HPDE6-E6E7 (cell line): ENCODE data around the gene MARCHF9.

ENCODE experiments used
- DNase-seq: peaks from one replicate; pipeline ENCODE4 v3.0.0; 2011; ENCODE audit warnings: missing footprints; ENCODE audit errors: extremely low spot score

MARCHF9 gene

DNA sequence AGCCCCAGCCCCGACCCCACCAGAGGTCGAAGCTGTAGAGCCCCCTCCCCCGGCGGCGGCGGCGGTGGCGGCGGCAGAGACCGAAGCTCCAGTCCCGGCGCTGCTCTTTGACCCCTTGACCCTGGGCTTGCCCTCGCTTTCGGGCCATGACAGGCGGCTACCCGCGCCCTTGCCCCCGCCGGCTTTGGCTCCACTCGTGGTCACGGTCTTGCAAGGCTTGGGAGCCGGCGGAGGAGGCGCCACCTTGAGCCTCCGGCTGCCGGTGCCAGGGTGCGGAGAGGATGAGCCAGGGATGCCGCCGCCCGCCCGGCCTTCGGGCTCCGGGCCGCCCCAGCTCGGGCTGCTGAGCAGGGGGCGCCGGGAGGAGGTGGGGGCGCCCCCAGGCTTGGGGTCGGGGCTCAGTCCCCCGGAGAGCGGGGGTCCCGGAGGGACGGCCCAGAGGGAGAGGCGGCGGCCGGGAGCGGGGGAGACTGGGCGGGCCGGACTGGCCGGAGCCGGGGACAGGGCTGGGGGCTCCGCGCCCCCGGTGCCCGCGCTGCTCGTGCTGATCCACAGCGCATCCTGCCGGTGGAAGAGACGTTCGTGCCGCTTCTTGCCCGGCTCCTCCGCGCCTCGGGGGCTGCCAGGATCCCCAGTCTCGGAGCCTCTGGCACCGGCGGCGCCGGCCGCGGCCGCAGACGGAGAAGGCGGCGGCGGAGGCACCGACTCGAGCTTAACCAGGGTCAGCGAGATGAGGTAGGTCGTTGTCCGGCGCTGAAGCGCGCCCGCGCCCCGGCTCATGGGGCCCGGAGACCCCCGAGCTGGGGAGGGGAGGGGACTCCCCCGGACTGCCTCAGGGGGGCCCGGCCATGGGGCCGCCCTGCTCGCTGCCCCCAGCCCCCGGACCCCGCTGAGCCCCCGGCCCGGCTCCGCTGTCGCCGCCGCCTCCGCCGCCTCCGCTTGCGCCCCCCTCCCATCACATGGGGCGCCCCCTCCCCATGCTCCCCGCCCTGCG is 17.1 kb upstream of the MARCHF9 start:
- DNase-seq = no peak

DNA sequence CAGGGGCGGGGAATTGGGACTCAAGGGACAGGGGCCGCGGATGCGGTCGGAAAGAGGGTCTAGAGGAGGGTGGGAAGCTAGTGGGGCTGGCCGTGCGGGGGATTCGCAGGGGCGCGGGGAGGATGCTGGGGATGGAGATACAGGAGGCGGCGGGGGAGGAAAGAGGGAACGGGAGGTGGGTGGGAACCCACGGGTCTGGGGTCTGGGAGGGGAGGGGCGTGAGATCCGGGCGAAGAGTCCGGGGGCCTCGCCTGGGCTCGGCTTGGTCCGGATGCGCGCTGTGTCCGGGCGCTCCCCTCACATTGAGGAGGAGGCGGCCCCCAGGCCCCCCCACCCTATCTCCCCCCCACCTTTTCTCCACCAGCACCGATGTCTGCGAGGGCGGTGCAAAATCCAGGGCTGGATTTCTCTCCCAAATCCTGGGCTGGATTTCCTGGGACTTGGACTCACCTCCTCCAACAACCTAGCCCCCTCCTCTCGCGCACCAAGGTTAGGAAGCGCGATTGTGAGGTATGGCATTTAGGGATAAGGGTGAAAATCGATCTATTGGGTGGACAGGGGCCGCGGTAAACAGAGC is 16.2 kb upstream of the MARCHF9 start, which contains the start of gene AGAP2:
TSS of gene AGAP2 (minus strand) at position 82 of the 577 bp plus-strand sequence. CDS start 496 bp downstream, outside the sequence.
- no peak for DNase-seq

DNA sequence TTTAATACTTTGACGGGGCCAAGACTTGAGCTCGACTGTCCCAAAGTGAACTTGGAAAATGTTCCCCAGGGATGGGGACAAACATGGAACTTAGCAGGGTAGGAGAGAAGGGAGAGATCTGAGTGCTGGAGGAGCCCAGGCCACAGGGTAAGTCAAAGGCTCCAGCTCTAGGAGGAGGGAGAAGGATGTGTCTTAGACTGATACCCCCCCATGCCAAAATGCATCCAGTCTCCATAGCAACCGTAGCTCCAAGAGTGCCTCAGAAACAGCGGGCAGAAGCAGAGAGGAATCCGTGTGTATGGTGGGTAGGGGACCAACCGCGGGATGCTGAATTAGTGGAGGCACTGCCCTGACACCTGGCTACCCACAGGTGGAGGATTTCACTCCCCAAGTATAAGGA is 15.5 kb upstream of the MARCHF9 start:
- DNase-seq = no peak

DNA sequence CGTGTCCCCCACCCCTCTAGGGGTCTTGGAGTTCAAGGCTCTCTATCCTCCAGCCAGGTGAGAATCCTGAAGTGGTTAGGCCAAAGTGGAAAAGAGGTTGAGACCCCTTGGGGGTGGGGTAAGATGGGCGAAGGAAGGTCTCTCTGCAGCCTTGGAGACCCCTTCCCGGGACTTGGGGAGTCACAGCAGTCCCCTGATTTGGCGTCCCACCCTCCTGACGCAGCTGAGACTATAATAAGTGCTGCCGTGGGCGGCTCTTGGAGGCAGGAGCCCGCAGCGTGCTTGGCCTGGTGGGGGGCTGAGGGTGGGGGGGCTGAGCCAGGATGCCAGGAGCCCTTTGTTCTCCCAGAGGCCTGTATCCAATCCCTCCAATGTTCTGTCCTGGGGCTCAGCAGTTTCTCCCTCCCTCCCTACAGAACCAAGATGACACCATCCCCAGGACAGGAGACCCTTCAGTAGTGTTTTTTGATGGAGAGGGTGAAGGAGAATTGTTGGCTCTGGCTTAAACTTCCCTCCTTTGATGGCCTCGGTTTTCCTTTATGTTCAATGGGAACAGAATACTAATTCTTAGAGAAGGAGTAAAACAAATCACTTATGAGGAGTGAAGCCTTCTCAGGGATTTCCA is 14.9 kb upstream of the MARCHF9 start:
- no peak for DNase-seq

DNA sequence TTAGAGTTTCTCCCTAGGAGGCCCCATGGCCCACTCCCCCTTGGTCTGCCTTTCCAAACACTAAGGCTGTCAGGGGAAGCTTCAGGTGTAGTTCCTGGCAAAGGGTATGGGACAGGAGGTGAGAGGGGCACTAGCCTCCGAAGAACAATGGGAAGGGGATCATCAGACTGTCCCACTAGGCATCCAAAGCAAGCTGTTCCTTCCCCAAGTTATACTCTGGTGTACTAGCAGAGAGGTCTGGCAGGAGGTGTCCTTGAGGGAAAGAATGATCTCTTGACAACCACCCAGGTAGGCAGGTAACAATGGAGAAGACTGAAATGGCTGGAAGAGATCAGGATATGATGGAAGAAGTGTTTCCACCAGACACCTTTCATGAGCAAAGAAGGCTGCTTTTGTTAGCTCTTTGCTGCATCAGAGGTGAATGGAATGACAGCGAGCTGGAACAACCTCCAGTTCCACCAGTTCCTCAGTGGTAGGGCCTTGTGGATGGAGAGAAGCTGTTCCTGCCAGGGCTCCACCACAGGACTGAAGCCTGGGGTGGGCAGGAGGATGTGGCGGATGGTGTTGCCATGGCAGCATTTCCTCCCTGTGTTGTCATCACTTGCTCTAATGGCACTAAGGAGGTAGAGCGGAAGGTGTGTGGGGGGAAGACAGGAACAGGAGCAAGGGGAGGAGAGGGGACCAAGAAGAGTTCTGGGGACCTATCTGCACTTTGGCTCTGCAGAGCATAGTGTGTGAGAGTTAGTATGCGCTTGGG is 14.1 kb upstream of the MARCHF9 start:
- DNase-seq = no peak

DNA sequence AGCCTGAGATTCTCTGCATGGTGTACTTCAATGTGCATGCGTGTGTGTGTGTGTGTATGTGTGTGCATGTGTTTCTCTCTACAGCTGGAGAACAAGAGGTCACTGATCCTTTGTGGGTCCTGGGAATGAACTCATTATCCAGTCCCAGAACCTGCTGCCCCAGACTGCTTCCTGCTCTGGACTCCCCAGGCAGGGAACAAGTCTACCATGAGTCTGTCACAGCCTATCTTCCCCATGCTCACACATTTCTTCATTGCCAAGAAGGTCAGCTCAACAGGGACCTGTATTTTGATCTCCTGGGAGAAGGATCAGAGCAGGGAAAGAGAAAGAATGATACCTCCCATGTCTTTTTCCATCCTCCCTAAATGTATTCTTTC is 13.5 kb upstream of the MARCHF9 start:
- no peak for DNase-seq

DNA sequence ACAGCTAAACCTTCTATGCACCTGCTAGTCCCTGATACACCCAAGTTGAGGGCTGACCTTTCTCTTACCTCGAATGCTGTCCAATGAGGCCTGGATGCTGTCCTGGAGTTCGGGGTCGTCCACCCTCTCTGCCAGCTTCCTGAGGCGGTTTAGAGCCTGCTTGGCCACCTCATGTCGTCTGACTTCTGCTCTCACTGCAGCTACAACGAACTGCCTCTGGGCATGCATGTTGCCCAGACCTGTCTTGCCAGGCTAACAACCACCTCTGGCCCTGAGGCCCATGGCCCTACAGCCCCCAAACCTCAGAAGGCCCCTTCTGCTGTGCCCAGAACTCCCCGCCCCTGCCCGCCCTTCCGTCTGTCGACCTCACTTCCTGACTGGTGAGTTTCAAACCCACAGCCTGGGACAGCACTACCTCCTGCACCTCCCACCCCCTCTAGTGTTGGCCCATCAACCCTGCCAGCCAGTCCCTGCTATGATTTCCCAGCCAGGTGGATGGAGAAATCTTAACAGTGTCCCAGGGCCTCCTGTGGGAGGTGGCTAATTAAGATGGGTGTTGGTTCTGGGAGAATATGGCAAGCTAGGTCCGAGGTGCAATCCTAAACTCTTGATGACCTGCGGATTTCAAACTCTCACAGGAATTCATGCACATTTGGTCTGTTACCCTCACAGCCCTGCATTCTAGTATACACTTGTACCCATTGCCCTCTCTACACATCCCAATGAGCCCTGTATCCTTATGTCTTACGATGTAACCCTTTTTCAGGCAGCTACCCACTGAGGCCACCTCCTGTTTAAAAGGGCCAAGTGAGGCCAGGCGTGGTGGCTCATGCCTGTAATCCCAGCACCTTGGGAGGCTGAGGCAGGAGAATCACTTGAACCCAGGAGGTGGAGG is 12.8 kb upstream of the MARCHF9 start:
- no peak for DNase-seq

DNA sequence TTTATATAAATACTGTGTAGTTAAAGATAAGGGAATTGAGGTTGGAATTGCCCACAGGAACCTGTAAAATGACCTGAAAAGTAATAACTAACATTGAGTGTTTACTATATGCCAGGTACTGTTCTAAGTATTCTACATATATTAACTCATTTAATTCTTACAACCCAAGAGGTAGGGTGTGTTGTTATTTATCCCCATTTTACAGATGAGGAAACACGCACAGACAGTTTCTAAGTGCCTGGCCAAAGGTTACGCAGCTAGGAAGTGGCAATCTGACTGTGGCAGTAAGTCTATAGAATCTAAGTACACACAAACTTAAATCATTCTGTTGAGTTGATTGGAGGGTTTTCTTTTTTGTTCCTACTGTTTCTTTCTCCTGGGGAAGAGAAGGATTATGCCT is 11.1 kb upstream of the MARCHF9 start:
- DNase-seq = no peak

DNA sequence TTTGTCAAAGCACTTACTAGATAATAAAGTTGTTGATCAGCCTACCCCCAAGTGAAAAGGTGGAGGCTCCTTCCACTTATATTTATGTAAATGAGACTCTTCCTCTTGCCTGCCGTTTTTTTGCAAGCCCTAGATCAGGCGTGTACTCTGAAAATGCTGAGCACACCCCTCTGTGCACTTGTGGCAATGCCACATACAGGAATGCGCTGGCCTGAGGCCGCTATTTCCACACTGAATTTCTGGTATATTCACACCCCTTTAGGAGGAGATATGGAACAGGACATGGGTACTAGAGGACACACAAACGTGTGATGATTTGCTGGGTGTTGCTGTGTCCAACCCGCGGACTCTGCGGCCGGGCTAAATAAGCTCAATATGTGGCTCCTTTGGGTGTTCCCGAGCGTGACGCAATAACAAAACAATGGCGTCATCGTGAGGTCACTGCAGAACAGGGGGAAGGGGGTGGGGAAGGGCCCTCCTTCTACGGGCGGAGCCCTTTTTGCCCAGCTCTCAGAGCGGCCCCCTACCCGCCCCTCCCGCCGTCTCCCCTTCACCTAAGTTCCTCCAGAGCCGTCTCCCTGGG is 10.6 kb upstream of the MARCHF9 start:
- no peak for DNase-seq

DNA sequence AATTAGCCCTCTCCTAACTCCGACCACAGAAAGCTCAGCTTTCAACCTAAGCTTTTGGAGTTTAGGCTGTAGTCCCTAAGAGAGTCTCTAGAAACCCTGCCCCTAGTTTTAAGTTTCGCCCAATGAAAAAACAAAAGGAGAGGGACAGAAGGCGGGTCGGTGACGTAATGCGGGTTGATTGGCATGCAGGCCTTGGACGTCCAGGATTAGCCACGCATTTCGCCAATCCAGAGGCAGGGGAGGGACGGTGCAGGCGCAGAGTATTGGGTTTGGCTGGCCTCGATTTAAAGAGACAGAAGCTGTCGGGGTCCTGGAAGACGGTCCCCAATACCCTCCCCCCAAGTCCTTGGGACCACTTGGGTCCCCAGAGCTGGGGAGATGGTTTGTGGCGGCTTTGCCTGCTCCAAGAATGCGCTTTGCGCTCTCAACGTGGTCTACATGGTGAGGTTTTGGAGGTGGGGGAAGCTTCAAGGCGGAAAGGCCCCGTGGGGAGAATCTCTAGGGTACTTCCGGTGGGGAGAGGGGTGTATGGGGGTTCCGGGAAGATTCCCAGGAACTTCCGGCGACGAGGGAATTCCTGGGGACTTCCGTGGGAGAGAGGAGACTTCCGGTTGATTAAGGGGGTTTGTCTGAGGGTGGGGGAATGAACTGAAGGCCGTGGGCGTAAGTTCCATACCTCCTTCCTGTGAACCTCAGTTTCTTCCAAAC is 10.0 kb upstream of the MARCHF9 start, which contains the start of gene TSPAN31:
TSS of gene TSPAN31 (plus strand) at position 263 of the 708 bp plus-strand sequence. CDS start at position 379, 116 bp downstream.
- DNase-seq = peak; percentile 97

DNA sequence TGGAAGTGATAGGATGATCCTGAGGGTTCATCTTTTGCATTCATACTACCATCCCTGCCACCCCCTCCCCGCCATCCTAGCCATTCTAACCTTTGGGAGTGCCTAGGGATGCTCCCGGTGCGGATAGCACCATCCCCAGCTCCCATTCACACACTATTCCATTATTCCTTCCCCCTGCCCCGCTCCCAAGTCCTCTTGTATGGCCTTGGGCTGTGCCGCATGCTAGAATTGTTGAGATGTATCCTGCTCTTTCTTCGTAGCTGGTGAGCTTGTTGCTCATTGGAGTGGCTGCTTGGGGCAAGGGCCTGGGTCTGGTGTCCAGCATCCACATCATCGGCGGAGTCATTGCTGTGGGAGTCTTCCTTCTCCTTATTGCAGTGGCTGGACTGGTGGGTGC is 9.4 kb upstream of the MARCHF9 start:
- DNase-seq = no peak

DNA sequence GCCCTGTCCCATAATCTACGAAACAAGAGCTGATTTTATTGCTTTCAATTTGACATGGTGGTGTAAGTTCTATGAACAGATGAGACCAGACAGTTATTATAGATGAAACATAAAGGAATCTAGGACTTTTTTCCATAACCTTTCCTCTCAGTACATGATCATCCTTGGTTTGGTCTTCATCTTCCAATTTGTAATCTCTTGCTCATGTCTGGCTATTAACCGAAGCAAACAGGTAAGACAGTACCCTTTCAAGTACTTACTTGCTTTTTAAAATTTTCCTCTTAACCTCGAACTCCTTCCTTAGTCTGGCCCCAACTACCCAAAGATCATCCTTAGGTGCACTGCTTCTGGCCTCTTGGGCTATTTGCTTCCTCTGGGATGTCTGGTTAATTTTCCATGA is 8.9 kb upstream of the MARCHF9 start:
- no peak for DNase-seq

DNA sequence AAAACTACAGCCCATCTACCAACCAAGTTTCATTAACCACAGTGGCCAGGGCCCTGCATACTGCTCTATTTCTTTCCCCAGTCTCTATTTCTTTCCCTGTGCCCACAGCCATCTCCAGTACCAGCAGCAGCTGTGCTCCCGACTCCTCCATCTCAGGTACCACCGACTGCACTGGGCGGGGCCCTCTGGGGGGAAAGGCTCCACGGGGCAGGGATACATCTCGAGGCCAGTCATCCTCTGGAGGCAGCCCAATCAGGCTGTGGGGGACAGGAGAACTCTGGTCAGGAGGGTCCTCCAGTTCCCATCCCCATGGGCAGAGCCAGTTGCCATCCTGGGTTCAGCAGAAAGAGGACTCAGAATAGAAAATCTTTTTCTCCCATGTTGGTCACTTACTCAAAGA is 5.8 kb upstream of the MARCHF9 start:
- no peak for DNase-seq

DNA sequence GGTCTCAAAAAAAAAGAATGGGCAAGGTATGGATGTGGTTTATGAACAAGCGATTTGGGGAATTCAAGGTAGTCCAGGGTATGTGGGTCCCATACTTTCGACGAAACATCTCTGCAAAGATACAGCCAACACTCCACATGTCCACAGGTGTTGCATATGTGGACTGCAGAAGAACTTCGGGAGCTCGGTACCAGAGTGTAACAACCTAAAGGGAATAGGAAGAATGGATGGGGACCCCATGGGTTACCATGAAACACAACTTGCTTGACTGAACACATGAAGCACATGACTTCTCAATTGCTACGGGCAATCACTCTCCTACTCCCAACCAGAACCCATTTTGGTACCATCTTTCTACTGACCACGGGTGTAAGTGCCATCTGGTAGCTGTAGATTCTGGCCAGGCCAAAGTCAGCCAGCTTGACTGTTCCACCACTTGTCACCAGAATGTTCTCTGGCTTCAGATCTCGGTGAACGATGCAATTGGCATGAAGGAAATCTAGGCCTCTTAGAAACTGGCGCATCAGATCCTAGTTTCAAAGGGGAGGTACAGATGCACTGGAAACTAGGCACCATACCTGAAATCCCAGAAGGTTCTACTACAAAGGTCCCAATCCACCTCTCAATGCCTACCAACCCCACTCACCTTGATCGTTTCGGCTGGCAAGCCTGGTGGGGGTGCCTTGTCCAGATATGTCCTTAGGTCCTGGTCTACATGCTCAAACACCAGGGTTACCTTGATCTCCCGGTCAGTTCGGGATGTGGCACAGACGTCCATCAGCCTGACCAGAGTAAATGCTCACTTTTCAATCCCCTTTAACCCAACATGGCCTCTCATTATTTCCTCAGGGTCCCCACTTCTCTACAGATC is 4.1 kb upstream of the MARCHF9 start:
- no peak for DNase-seq

DNA sequence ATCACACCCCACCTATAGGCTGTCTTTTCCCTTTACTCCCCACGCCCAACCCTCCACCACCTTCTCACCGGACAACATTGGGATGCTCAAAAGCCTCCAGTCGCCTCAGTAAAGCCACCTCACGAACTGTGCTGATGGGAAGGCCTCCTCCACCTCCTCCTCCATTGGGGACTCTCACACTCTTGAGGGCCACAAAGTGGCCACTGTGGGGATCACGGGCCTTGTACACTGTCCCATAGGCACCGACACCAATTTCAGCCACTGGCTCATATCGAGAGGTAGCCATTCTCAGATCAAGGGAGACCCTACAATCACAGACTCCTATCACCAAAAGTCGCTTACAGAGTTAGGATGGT is 3.5 kb upstream of the MARCHF9 start:
- no peak for DNase-seq

DNA sequence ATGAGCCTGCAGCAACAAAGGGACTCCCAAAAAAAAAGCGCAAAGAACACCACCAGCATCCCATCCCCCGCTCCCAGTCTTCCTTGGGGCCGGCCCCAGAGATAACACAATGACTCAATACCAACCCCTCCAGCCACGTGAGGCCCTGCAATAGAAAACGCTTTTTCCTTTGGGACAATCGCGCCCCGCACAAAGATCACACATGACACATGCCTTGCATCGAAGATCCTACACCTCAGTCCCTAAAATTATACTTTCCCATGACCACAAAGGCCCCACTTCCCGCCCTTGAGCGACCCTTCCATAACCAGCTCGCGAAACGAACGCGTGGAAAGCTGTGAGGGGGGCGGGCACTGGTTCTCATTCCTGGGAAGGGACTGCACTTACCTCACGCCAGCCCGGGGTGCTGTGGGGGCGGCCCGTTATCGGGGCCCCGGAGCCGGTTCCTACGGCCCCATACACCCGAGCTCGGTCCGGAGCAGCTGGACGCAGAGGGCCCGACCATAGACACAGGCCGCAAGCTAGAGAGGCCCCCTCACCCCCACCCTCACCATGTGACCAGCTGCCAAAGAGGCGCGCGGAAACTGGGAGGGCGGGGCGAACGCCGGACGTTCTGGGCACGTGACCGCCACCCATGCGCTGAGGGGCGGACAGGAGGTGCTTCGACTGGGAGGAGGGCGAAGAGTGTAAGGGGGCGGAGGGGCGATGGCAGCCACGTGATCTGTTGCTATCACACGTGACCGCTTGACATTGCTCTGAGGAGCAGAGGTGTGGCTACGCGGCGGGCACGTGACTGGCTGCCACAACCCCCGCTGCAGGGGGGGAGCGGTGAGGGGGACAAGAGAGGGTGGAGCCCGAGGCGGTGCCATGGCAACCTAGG is 2.9 kb upstream of the MARCHF9 start, which contains the start of gene CDK4:
TSS of gene CDK4 (minus strand) at position 523 of the 880 bp plus-strand sequence. CDS start 593 bp downstream, outside the sequence.
- peak; percentile 91 for DNase-seq

DNA sequence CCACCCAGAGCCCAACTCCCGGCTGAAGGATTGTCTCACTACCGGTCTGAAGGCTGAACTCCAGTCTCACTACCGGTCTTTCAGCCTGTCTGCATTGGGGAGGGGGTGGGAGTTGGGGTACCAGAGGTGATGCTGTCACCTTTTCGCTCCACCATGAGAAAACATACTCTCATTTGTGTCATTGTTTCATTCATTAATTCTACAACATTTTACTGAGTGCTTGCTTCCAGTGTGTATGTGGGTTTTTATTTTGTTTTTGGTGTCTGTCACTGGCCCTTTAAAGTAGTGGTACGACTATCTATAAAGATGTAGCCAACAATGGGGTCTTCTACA is 2.3 kb upstream of the MARCHF9 start:
- DNase-seq = no peak
